ENCODE results near the gene BEX2. TPM values are rescaled to one million over a fixed set of nuclear protein-coding genes. Genes with fewer than 3 reads are reported as not detected.
A peak's percentile ranks its signal among the peaks of the same experiment; 100 is the strongest.

The BEX2 gene
- total and polyA plus RNA-seq, 9 of the 15 experiments (the other 6 are each of a cell fraction or from before 2014, with no cell fraction given), result 5.4 to 18.0 (median 8.3) TPM

GRCh38 chrX:103310555-103311398 is at the start of gene BEX2 (continued):
- TF ChIP-seq MYC (IDR thresholded peaks at IDR 0.05; ENCODE audit: low read depth, low read length) (0 out of 2 replicates have a peak, but pooled peaks have one; percentile 11), MYC (CRISPR knock-in tag; IDR thresholded peaks at IDR 0.05; ENCODE audit: borderline replicate concordance, low read depth) (no peak), JUND (IDR thresholded peaks at IDR 0.05; ENCODE audit: borderline replicate concordance, low read depth, low read length) (peak; percentile 35; the same call in 1 of the 2 replicates), JUND (tag; IDR thresholded peaks at IDR 0.05; ENCODE audit: borderline replicate concordance, low read depth, low read length) (no peak), USF2 (CRISPR knock-in tag; IDR thresholded peaks at IDR 0.05) (peak; percentile 92), SRSF9 (IDR thresholded peaks at IDR 0.05; ENCODE audit: borderline replicate concordance, low read depth, low read length) (no peak), CBFA2T2 (conservative IDR thresholded peaks at IDR 0.05) (0 out of 2 replicates have a peak, but pooled peaks have one; percentile 4), KLF6 (CRISPR knock-in tag; IDR thresholded peaks at IDR 0.05; ENCODE audit: borderline replicate concordance) (no peak), ZNF395 (CRISPR knock-in tag; IDR thresholded peaks at IDR 0.05) (no peak), POLR2A (conservative IDR thresholded peaks at IDR 0.05) (peak; percentile 41; the same call in 1 of the 2 replicates), USF1 (CRISPR knock-in tag; IDR thresholded peaks at IDR 0.05) (peak; percentile 95), SETDB1 (IDR thresholded peaks at IDR 0.05; ENCODE audit: low read length) (no peak), L3MBTL2 (IDR thresholded peaks at IDR 0.05) (peak; percentile 56), RCOR1 (IDR thresholded peaks at IDR 0.05; ENCODE audit: borderline replicate concordance in 1 of 2, low read depth in 2 of 2, low read length in 2 of 2) (0 out of 4 replicates have a peak, but pooled peaks of 1 of the 2 experiments have one; percentile 1), POLR2G (IDR thresholded peaks at IDR 0.05; ENCODE audit: low read depth, low read length) (peak; percentile 90), SMAD4 (CRISPR knock-in tag; conservative IDR thresholded peaks at IDR 0.05) (0 out of 2 replicates have a peak, but pooled peaks have one; percentile 42), BHLHE40 (IDR thresholded peaks at IDR 0.05; ENCODE audit: low read length) (peak; percentile 74), SP1 (CRISPR knock-in tag; IDR thresholded peaks at IDR 0.05) (0 out of 2 replicates have a peak, but pooled peaks have one; percentile 51), HMG20B (CRISPR knock-in tag; IDR thresholded peaks at IDR 0.05) (no peak)
